Thyroid gland (tissue), 4 donors: ENCODE data around the gene GTF3C2. TPM values are rescaled to one million over a fixed set of nuclear protein-coding genes. Genes with fewer than 3 reads are reported as not detected.
A peak's percentile ranks its signal among the peaks of the same experiment; 100 is the strongest.

Experiments
- DNase-seq, 2 donors: peaks; one replicate each; pipeline ENCODE4 v3.0.0-alpha.2; 2019
- H3K27ac ChIP-seq, 3 donors: fragments of 200-600 bp; sonication (generic); 1 replicate in 2 of 3; 2 replicates in 1 of 3; pipeline ENCODE4 v1.5.1; 2016 to 2019; ENCODE audit warnings: mild to moderate bottlenecking in 1 of 3, moderate library complexity in 1 of 3
- H3K27me3 ChIP-seq: fragments of 200-600 bp; sonication (generic); one replicate; pipeline ENCODE4 v1.5.1; 2019
- H3K36me3 ChIP-seq, 2 donors: fragments of 200-600 bp; sonication (generic); one replicate each; pipeline ENCODE4 v1.5.1; 2016 to 2019
- H3K4me1 ChIP-seq, 2 donors: fragments of 200-600 bp; sonication (generic); one replicate each; pipeline ENCODE4 v1.5.1; 2017 to 2019
- H3K4me3 ChIP-seq, 3 donors: fragments of 200-600 bp; sonication (generic); replicated peaks in 1 of 3; 1 replicate in 2 of 3; 2 replicates in 1 of 3; pipeline ENCODE4 v1.5.1; 2016; ENCODE audit warnings: mild to moderate bottlenecking in 1 of 3
- H3K9me3 ChIP-seq: fragments of 200-600 bp; sonication (generic); one replicate; pipeline ENCODE4 v1.5.1; 2017
- CTCF ChIP-seq, 6 experiments: fragments of 200-600 bp in 3 of 6; fragments of 450-650 bp in 3 of 6; sonication (generic) in 3 of 6; IDR thresholded peaks; one replicate each; pipeline ENCODE4 v1.5.1; 2016 to 2019; ENCODE audit warnings: antibody characterized with exemption in 6 of 6, mild to moderate bottlenecking in 2 of 6, inconsistent platforms in 1 of 6, moderate library complexity in 1 of 6
- POLR2A ChIP-seq, 2 donors: fragments of 450-650 bp; IDR thresholded peaks; one replicate each; pipeline ENCODE4 v1.6.1; 2017; ENCODE audit warnings: antibody characterized with exemption in 2 of 2, mild to moderate bottlenecking in 2 of 2, moderate library complexity in 1 of 2
- WGBS, 2 donors: methylation state at CpG; one replicate each; pipeline ENCODE4 v1.1.5; 2017; 5-methylcytosine and 5-hydroxymethylcytosine counted together
- intact Hi-C: fragments of 100-400 bp; cut with DNase I; formaldehyde crosslinking; loops from one replicate; pipeline ENCODE4 v1.15.1; 2023
- total RNA-seq, 4 donors: library from RNA; depleted of rRNA; stranded (reverse); fragments of >200 nt; gene quantifications; one replicate each; pipeline ENCODE4 v1.2.3, GENCODE V29; 2016

Gene GTF3C2
- total RNA-seq, 4 donors from 2014 or later, result 44.7 to 86.6 (median 51.8) TPM

- intact Hi-C loops, result loop anchor here (5.0 kb wide), 1 partner anchor 38 kb away; no protein-coding TSS in a partner anchor
- no peak for DNase-seq
- WGBS, 2 donors, result 87 to 96% methylated on average over 1 of the region's 1 CpG
- no peaks in the 10 kb centered on the region for H3K36me3 ChIP-seq
- no peak overlapping the region for H3K4me3 ChIP-seq
- H3K27me3 ChIP-seq, result no peaks in the 10 kb centered on the region
- TF ChIP-seq CTCF (IDR thresholded peaks at IDR 0.05), result no peak
- no peak for TF ChIP-seq POLR2A (IDR thresholded peaks at IDR 0.05)
- H3K27ac ChIP-seq, result no peak overlapping the region
- H3K9me3 ChIP-seq, result no peaks in the 10 kb centered on the region
- H3K4me1 ChIP-seq, result peaks cover 0 to 9% of the 10 kb centered on the region in 2 donors
Observed at GRCh38 chr2:27284996-27285395, 71.6 kb downstream of the GTF3C2 start.

DNA sequence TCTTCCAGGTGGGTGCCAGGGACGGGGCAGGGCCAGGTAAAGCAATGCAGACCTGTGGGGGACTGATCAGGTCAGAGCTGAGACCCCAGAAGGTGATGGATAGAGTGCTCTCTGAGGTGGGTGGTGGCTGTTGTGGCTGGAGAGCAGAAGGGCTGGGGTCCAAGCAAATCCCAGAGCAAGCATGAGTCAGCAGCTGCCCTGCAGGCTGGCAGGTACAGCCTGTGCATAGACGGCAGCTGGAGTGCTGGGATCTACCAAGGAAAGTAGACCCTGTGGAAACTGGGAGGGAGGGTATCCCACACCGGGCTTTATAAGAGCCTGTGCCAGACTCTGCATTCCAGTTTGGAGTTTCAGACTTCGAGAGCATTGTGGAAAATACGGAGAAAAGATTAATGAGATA lies 73.7 kb downstream of the GTF3C2 start:
- H3K9me3 ChIP-seq, result no peaks in the 10 kb centered on the region
- no peaks in the 10 kb centered on the region for H3K27me3 ChIP-seq
- H3K4me1 ChIP-seq, result peaks cover 0 to 13% of the 10 kb centered on the region in 2 donors
- TF ChIP-seq CTCF (IDR thresholded peaks at IDR 0.05) (no peak), POLR2A (IDR thresholded peaks at IDR 0.05) (no peak)
- peak overlapping the region in 1 of 3 donors; percentile 0 for H3K27ac ChIP-seq
- 49 to 61% methylated on average over 5 of the region's 5 CpGs for WGBS, 2 donors
- no peak overlapping the region for H3K4me3 ChIP-seq
- intact Hi-C loops, result loop anchor here (5.0 kb wide), 1 partner anchor 36 kb away; no protein-coding TSS in a partner anchor
- H3K36me3 ChIP-seq, result no peaks in the 10 kb centered on the region
- DNase-seq, result peak in 1 of 2 donors; percentile 42

GRCh38 chr2:27281855-27282559 lies 74.6 kb downstream of the GTF3C2 start, which contains the start of gene TRIM54:
TRIM54 (plus strand) TSS chr2:27282429; CDS start chr2:27282732, 303 bp downstream.
- H3K36me3 ChIP-seq, result no peaks in the 10 kb centered on the region
- H3K27ac ChIP-seq, result peak within 1 kb of the TSS in 1 of 3 donors; percentile 0
- no peak for DNase-seq
- no peak within 1 kb of the TSS for H3K4me3 ChIP-seq
- intact Hi-C loops, result loop anchor here (5.0 kb wide), 1 partner anchor 35 kb away; no protein-coding TSS in a partner anchor
- peaks cover 0 to 17% of the 10 kb centered on the region in 2 donors for H3K4me1 ChIP-seq
- 74 to 82% methylated on average over 4 to 5 of the region's 5 CpGs for WGBS, 2 donors
- no peaks in the 10 kb centered on the region for H3K9me3 ChIP-seq
- no peaks in the 10 kb centered on the region for H3K27me3 ChIP-seq
- TF ChIP-seq POLR2A (IDR thresholded peaks at IDR 0.05) (no peak), CTCF (IDR thresholded peaks at IDR 0.05) (no peak)

GRCh38 chr2:27281442-27281841 lies 75.1 kb downstream of the GTF3C2 start:
- H3K36me3 ChIP-seq, result no peaks in the 10 kb centered on the region
- H3K9me3 ChIP-seq, result no peaks in the 10 kb centered on the region
- no peak overlapping the region for H3K27ac ChIP-seq
- no peak for TF ChIP-seq CTCF (IDR thresholded peaks at IDR 0.05)
- TF ChIP-seq POLR2A (IDR thresholded peaks at IDR 0.05), result no peak
- H3K4me3 ChIP-seq, result no peak overlapping the region
- WGBS, 2 donors, result 74 to 87% methylated on average over 3 of the region's 3 CpGs
- no peak for DNase-seq
- intact Hi-C loops, result loop anchor here (5.0 kb wide), 1 partner anchor 34 kb away; no protein-coding TSS in a partner anchor
- peaks cover 0 to 17% of the 10 kb centered on the region in 2 donors for H3K4me1 ChIP-seq
- no peaks in the 10 kb centered on the region for H3K27me3 ChIP-seq

DNA sequence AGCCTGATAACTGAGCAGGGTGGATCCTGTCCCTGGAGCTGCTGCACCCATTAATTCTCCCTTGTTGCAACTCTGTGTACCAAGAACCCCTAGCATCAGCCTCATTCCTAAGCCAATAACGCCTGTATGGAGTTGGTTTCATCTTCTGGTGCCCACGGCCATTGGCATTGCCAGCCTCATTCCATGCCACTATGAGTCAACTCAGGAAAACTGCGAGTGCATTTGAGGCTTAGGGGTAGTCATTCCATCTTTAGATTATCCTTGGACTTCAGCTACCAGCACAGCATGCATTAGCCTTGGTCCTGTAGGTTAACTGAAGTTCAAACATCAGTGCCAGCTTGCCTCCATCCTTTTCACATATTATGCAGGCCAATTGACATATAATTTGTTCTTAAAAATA lies 75.7 kb downstream of the GTF3C2 start:
- intact Hi-C loops, result loop anchor here (5.0 kb wide), 1 partner anchor 34 kb away; no protein-coding TSS in a partner anchor
- no peak for DNase-seq
- no peaks in the 10 kb centered on the region for H3K36me3 ChIP-seq
- H3K4me3 ChIP-seq, result no peak overlapping the region
- TF ChIP-seq POLR2A (IDR thresholded peaks at IDR 0.05) (no peak), CTCF (IDR thresholded peaks at IDR 0.05) (no peak)
- WGBS, 2 donors, result 87 to 89% methylated on average over 3 of the region's 3 CpGs
- no peak overlapping the region for H3K27ac ChIP-seq
- no peaks in the 10 kb centered on the region for H3K27me3 ChIP-seq
- no peaks in the 10 kb centered on the region for H3K9me3 ChIP-seq
- H3K4me1 ChIP-seq, result peaks cover 0 to 17% of the 10 kb centered on the region in 2 donors
